C4-2B (cell line): Measurements from ENCODE around the gene NGLY1.

Experiments
- CTCF ChIP-seq: fragments of 450-650 bp; conservative IDR thresholded peaks from 2 replicates; pipeline ENCODE4 v1.5.1; 2017; ENCODE audit warnings: mild to moderate bottlenecking
- ZFX ChIP-seq: fragments of 450-650 bp; IDR thresholded peaks from 2 replicates; pipeline ENCODE4 v1.6.1; 2017

- TF ChIP-seq CTCF (no peak), ZFX (no peak)
These were observed 96.5 kb downstream of the NGLY1 start for GRCh38 chr3:25686766-25687165.
